ENCODE results near the gene ARHGEF19.
A peak's percentile ranks its signal among the peaks of the same experiment; 100 is the strongest.

Gene ARHGEF19

GRCh38 chr1:16208270-16208987, 4.0 kb downstream of the ARHGEF19 start:
- H3K4me3 ChIP-seq (ENCODE audit: low read length) = no peak overlapping the region
- no peak overlapping the region for H3K27ac ChIP-seq (ENCODE audit: low read depth, low read length)
- WGBS = 89% methylated on average over 13 of the region's 13 CpGs
- H3K4me1 ChIP-seq (ENCODE audit: insufficient read depth, low read length) = peaks cover 20% of the 10 kb centered on the region
- no peaks in the 10 kb centered on the region for H3K27me3 ChIP-seq (ENCODE audit: insufficient read depth, low read length)
- H3K9ac ChIP-seq (ENCODE audit: low read depth, low read length) = no peak overlapping the region
- no peaks in the 10 kb centered on the region for H3K9me3 ChIP-seq (ENCODE audit: insufficient read depth, low read depth, low read length)
- H3K36me3 ChIP-seq (ENCODE audit: insufficient read depth, low read length) = peaks cover 14% of the 10 kb centered on the region

GRCh38 chr1:16207318-16208269, 4.9 kb downstream of the ARHGEF19 start:
- H3K36me3 ChIP-seq (ENCODE audit: insufficient read depth, low read length) = peaks cover 23% of the 10 kb centered on the region
- H3K4me3 ChIP-seq (ENCODE audit: low read length) = peak overlapping the region; percentile 69
- H3K9ac ChIP-seq (ENCODE audit: low read depth, low read length) = peak overlapping the region; percentile 69
- no peaks in the 10 kb centered on the region for H3K27me3 ChIP-seq (ENCODE audit: insufficient read depth, low read length)
- H3K27ac ChIP-seq (ENCODE audit: low read depth, low read length) = peak overlapping the region; percentile 91
- 36% methylated on average over 50 of the region's 51 CpGs for WGBS
- peaks cover 12% of the 10 kb centered on the region for H3K4me1 ChIP-seq (ENCODE audit: insufficient read depth, low read length)
- no peaks in the 10 kb centered on the region for H3K9me3 ChIP-seq (ENCODE audit: insufficient read depth, low read depth, low read length)

GRCh38 chr1:16206547-16207317, 5.7 kb downstream of the ARHGEF19 start:
- H3K27me3 ChIP-seq (ENCODE audit: insufficient read depth, low read length) = no peaks in the 10 kb centered on the region
- H3K36me3 ChIP-seq (ENCODE audit: insufficient read depth, low read length) = peaks cover 29% of the 10 kb centered on the region
- H3K9me3 ChIP-seq (ENCODE audit: insufficient read depth, low read depth, low read length) = no peaks in the 10 kb centered on the region
- under 1% methylated on average over 86 of the region's 87 CpGs for WGBS
- H3K9ac ChIP-seq (ENCODE audit: low read depth, low read length) = peak overlapping the region; percentile 69
- H3K27ac ChIP-seq (ENCODE audit: low read depth, low read length) = peak overlapping the region; percentile 91
- H3K4me1 ChIP-seq (ENCODE audit: insufficient read depth, low read length) = peaks cover 7% of the 10 kb centered on the region
- peak overlapping the region; percentile 69 for H3K4me3 ChIP-seq (ENCODE audit: low read length)

GRCh38 chr1:16205891-16206546, 6.4 kb downstream of the ARHGEF19 start:
- Histone ChIP-seq H3K27me3 (ENCODE audit: insufficient read depth, low read length) (no peaks in the 10 kb centered on the region), H3K36me3 (ENCODE audit: insufficient read depth, low read length) (peaks cover 35% of the 10 kb centered on the region), H3K9me3 (ENCODE audit: insufficient read depth, low read depth, low read length) (no peaks in the 10 kb centered on the region), H3K4me3 (ENCODE audit: low read length) (peak overlapping the region; percentile 62), H3K4me1 (ENCODE audit: insufficient read depth, low read length) (no peaks in the 10 kb centered on the region), H3K9ac (ENCODE audit: low read depth, low read length) (peak overlapping the region; percentile 71), H3K27ac (ENCODE audit: low read depth, low read length) (no peak overlapping the region)
- WGBS = 41% methylated on average over 38 of the region's 38 CpGs

- Histone ChIP-seq H3K27me3 (ENCODE audit: insufficient read depth, low read length) (no peaks in the 10 kb centered on the region), H3K9ac (ENCODE audit: low read depth, low read length) (no peak overlapping the region), H3K36me3 (ENCODE audit: insufficient read depth, low read length) (peaks cover 35% of the 10 kb centered on the region), H3K9me3 (ENCODE audit: insufficient read depth, low read depth, low read length) (no peaks in the 10 kb centered on the region), H3K4me3 (ENCODE audit: low read length) (no peak overlapping the region), H3K27ac (ENCODE audit: low read depth, low read length) (no peak overlapping the region), H3K4me1 (ENCODE audit: insufficient read depth, low read length) (no peaks in the 10 kb centered on the region)
- 86% methylated on average over 11 of the region's 11 CpGs for WGBS
These were observed 7.1 kb downstream of the ARHGEF19 start for GRCh38 chr1:16205334-16205671.

- no peak overlapping the region for H3K4me3 ChIP-seq (ENCODE audit: low read length)
- no peak overlapping the region for H3K9ac ChIP-seq (ENCODE audit: low read depth, low read length)
- 78% methylated on average over 12 of the region's 12 CpGs for WGBS
- H3K27ac ChIP-seq (ENCODE audit: low read depth, low read length) = no peak overlapping the region
- no peaks in the 10 kb centered on the region for H3K27me3 ChIP-seq (ENCODE audit: insufficient read depth, low read length)
- no peaks in the 10 kb centered on the region for H3K9me3 ChIP-seq (ENCODE audit: insufficient read depth, low read depth, low read length)
- no peaks in the 10 kb centered on the region for H3K4me1 ChIP-seq (ENCODE audit: insufficient read depth, low read length)
- peaks cover 38% of the 10 kb centered on the region for H3K36me3 ChIP-seq (ENCODE audit: insufficient read depth, low read length)
These were observed 7.7 kb downstream of the ARHGEF19 start for GRCh38 chr1:16204634-16205333.

GRCh38 chr1:16204216-16204615, 8.2 kb downstream of the ARHGEF19 start:
- H3K4me3 ChIP-seq (ENCODE audit: low read length) = no peak overlapping the region
- no peaks in the 10 kb centered on the region for H3K4me1 ChIP-seq (ENCODE audit: insufficient read depth, low read length)
- H3K27me3 ChIP-seq (ENCODE audit: insufficient read depth, low read length) = no peaks in the 10 kb centered on the region
- H3K36me3 ChIP-seq (ENCODE audit: insufficient read depth, low read length) = peaks cover 38% of the 10 kb centered on the region
- no peak overlapping the region for H3K9ac ChIP-seq (ENCODE audit: low read depth, low read length)
- 88% methylated on average over 2 of the region's 2 CpGs for WGBS
- no peaks in the 10 kb centered on the region for H3K9me3 ChIP-seq (ENCODE audit: insufficient read depth, low read depth, low read length)
- no peak overlapping the region for H3K27ac ChIP-seq (ENCODE audit: low read depth, low read length)

GRCh38 chr1:16203550-16203949, 8.9 kb downstream of the ARHGEF19 start:
- Histone ChIP-seq H3K36me3 (ENCODE audit: insufficient read depth, low read length) (peaks cover 42% of the 10 kb centered on the region), H3K27me3 (ENCODE audit: insufficient read depth, low read length) (no peaks in the 10 kb centered on the region), H3K4me3 (ENCODE audit: low read length) (no peak overlapping the region), H3K27ac (ENCODE audit: low read depth, low read length) (no peak overlapping the region), H3K9me3 (ENCODE audit: insufficient read depth, low read depth, low read length) (no peaks in the 10 kb centered on the region), H3K4me1 (ENCODE audit: insufficient read depth, low read length) (no peaks in the 10 kb centered on the region), H3K9ac (ENCODE audit: low read depth, low read length) (no peak overlapping the region)
- WGBS = 74% methylated on average over 3 of the region's 3 CpGs

- Histone ChIP-seq H3K4me1 (ENCODE audit: insufficient read depth, low read length) (no peaks in the 10 kb centered on the region), H3K9me3 (ENCODE audit: insufficient read depth, low read depth, low read length) (no peaks in the 10 kb centered on the region), H3K27me3 (ENCODE audit: insufficient read depth, low read length) (no peaks in the 10 kb centered on the region), H3K36me3 (ENCODE audit: insufficient read depth, low read length) (peaks cover 51% of the 10 kb centered on the region), H3K4me3 (ENCODE audit: low read length) (no peak overlapping the region), H3K9ac (ENCODE audit: low read depth, low read length) (no peak overlapping the region), H3K27ac (ENCODE audit: low read depth, low read length) (no peak overlapping the region)
- WGBS = 90% methylated on average over 24 of the region's 24 CpGs
These were observed 9.9 kb downstream of the ARHGEF19 start for GRCh38 chr1:16202281-16203210.
